Large intestine (tissue), 1 donor: ENCODE data around the gene ZSCAN23. TPM values are rescaled to one million over a fixed set of nuclear protein-coding genes. Genes with fewer than 3 reads are reported as not detected.

Experiments
- polyA plus RNA-seq: library from polyadenylated mRNA; unstranded; fragments of 120-200 nt; gene quantifications from one replicate; pipeline ENCODE4 v1.2.1, GENCODE V29; 2013

ZSCAN23 gene
- polyA plus RNA-seq, 1 donor = 3.6 TPM

Other genes with a start within 250 kb of the ZSCAN23 start
- 20.0 TPM for gene ZSCAN9, start 218.2 kb downstream of the ZSCAN23 start, polyA plus RNA-seq
- gene ZKSCAN4, start 191.2 kb downstream of the ZSCAN23 start, polyA plus RNA-seq = 7.8 TPM
- 0.90 TPM for gene NKAPL, start 184.2 kb downstream of the ZSCAN23 start, polyA plus RNA-seq
- 25.4 TPM for gene ZSCAN26, start 176.3 kb downstream of the ZSCAN23 start, polyA plus RNA-seq
- 5.0 TPM for gene PGBD1, start 161.9 kb downstream of the ZSCAN23 start, polyA plus RNA-seq
- 5.2 TPM for gene ZSCAN31, start 107.3 kb downstream of the ZSCAN23 start, polyA plus RNA-seq
- gene ZKSCAN3, start 93.5 kb downstream of the ZSCAN23 start, polyA plus RNA-seq = 5.4 TPM
- 7.7 TPM for gene ZSCAN12, start 43.7 kb downstream of the ZSCAN23 start, polyA plus RNA-seq
- not detected for gene GPX6, start 72.3 kb upstream of the ZSCAN23 start, polyA plus RNA-seq
- gene GPX5, start 82.4 kb upstream of the ZSCAN23 start, polyA plus RNA-seq = not detected